SK-N-SH (cell line): Measurements from ENCODE around the gene CST9L. TPM values are rescaled to one million over a fixed set of nuclear protein-coding genes. Genes with fewer than 3 reads are reported as not detected.

Experiments used
- CTCF ChIA-PET: fragments of 300-600, 350-600 bp; formaldehyde crosslinking; extraction: SDS; loops from one replicate; lab custom pipeline; 2021; lab: Yijun Ruan, JAX
- POLR2A ChIA-PET: fragments of 350-600 bp; sonication (Branson Sonifier 250); formaldehyde crosslinking; extraction: SDS; loops from one replicate; lab custom pipeline; 2020; ENCODE audit warnings: antibody characterized with exemption, inconsistent platforms; lab: Yijun Ruan, JAX
- DNase-seq: peaks from one replicate; pipeline ENCODE4 v3.0.0; 2012
- H2AFZ ChIP-seq: fragments of 200-600 bp; sonication (generic); 2 replicates; pipeline ENCODE4 v1.8.1; 2016; ENCODE audit warnings: antibody characterized with exemption, mild to moderate bottlenecking, low read depth
- H3F3A ChIP-seq: fragments of 200-600 bp; sonication (generic); replicated peaks from 2 replicates; pipeline ENCODE3; 2016; ENCODE audit warnings: antibody characterized with exemption, mild to moderate bottlenecking; ENCODE audit not compliant: insufficient read depth
- H3K27ac ChIP-seq, 2 experiments: fragments of 200-500 bp in 1 of 2; fragments of 200-600 bp in 1 of 2; sonication (Bioruptor generic) in 1 of 2; sonication (generic), shearing (Covaris generic) in 1 of 2; 2 replicates each; pipeline versions ENCODE4 v1.5.1 to v1.6.1; 2014 to 2016; ENCODE audit warnings: low read depth in 2 of 2, inconsistent platforms in 1 of 2, low read length in 1 of 2, mild to moderate bottlenecking in 1 of 2, mixed read lengths in 1 of 2
- H3K27me3 ChIP-seq: fragments of 200-600 bp; sonication (generic), shearing (Covaris generic); 2 replicates; pipeline ENCODE4 v1.6.1; 2016; ENCODE audit warnings: mixed run types; ENCODE audit not compliant: insufficient read depth
- H3K36me3 ChIP-seq, 2 experiments: fragments of 200-500 bp in 1 of 2; fragments of 200-600 bp in 1 of 2; sonication (Bioruptor generic) in 1 of 2; sonication (generic) in 1 of 2; replicated peaks in 1 of 2; 2 replicates each; pipeline versions ENCODE3 to v1.5.1; 2014 to 2016; ENCODE audit warnings: low read length in 1 of 2, mild to moderate bottlenecking in 1 of 2; ENCODE audit not compliant: insufficient read depth in 2 of 2, control insufficient read depth in 1 of 2
- H3K4me1 ChIP-seq, 2 experiments: fragments of 200-500 bp in 1 of 2; fragments of 200-600 bp in 1 of 2; sonication (Bioruptor generic) in 1 of 2; sonication (generic), shearing (Covaris generic) in 1 of 2; 2 replicates each; pipeline versions ENCODE4 v1.5.1 to v1.6.1; 2014 to 2016; ENCODE audit warnings: low read depth in 1 of 2, low read length in 1 of 2, mixed run types in 1 of 2; ENCODE audit not compliant: insufficient read depth in 2 of 2, control insufficient read depth in 1 of 2
- H3K4me2 ChIP-seq: fragments of 200-600 bp; sonication (generic), shearing (Covaris generic); 2 replicates; pipeline ENCODE4 v1.6.1; 2017; ENCODE audit warnings: mixed run types
- H3K4me3 ChIP-seq, 2 experiments: fragments of 200-500 bp in 1 of 2; fragments of 200-600 bp in 1 of 2; sonication (Bioruptor generic) in 1 of 2; sonication (generic), shearing (Covaris generic) in 1 of 2; 2 replicates each; pipeline versions ENCODE4 v1.5.1 to v1.8.1; 2014 to 2016; ENCODE audit warnings: low read depth in 2 of 2, inconsistent platforms in 1 of 2, low read length in 1 of 2, mild to moderate bottlenecking in 1 of 2, mixed read lengths in 1 of 2, moderate library complexity in 1 of 2
- H3K79me2 ChIP-seq: fragments of 200-600 bp; sonication (generic); 2 replicates; pipeline ENCODE4 v1.8.1; 2017; ENCODE audit warnings: mild to moderate bottlenecking; ENCODE audit not compliant: insufficient read depth
- H3K9ac ChIP-seq: fragments of 200-600 bp; sonication (generic); 2 replicates; pipeline ENCODE4 v1.6.1; 2017; ENCODE audit warnings: mixed run types
- H3K9me2 ChIP-seq: fragments of 200-600 bp; sonication (generic); 2 replicates; pipeline ENCODE4 v1.6.1; 2017; ENCODE audit warnings: mixed run types
- H3K9me3 ChIP-seq: fragments of 200-600 bp; sonication (generic); 2 replicates; pipeline ENCODE4 v1.6.1; 2017; ENCODE audit warnings: mixed run types, mild to moderate bottlenecking, moderate library complexity
- H4K20me1 ChIP-seq: fragments of 200-600 bp; sonication (generic); 2 replicates; pipeline ENCODE4 v1.6.1; 2017; ENCODE audit warnings: mild to moderate bottlenecking, mixed run types; ENCODE audit not compliant: insufficient read depth
- CHD2 ChIP-seq: fragments of 150-350 bp; IDR thresholded peaks from 2 replicates; pipeline ENCODE4 v1.6.1; 2018; ENCODE audit warnings: low read length; ENCODE audit not compliant: partially characterized antibody
- CTCF ChIP-seq: fragments of 200-600 bp; sonication (generic); IDR thresholded peaks from 2 replicates; pipeline ENCODE4 v1.6.1; 2017; ENCODE audit warnings: antibody characterized with exemption, mild to moderate bottlenecking, moderate library complexity
- EP300 ChIP-seq, 2 experiments: IDR thresholded peaks; 2 replicates each; pipeline versions ENCODE4 v1.4.0 to v1.6.1; 2012; ENCODE audit warnings: borderline replicate concordance in 1 of 2, low read depth in 1 of 2, low read length in 1 of 2
- FOSL2 ChIP-seq: IDR thresholded peaks from 2 replicates; pipeline ENCODE4 v1.4.0; 2012; ENCODE audit warnings: low read depth, mild to moderate bottlenecking, moderate library complexity, borderline replicate concordance
- FOXM1 ChIP-seq: IDR thresholded peaks from 2 replicates; pipeline ENCODE4 v1.4.0; 2012; ENCODE audit warnings: low read depth, mild to moderate bottlenecking
- IRF3 ChIP-seq: fragments of 150-350 bp; IDR thresholded peaks from 2 replicates; pipeline ENCODE4 v1.6.1; 2016; ENCODE audit warnings: mild to moderate bottlenecking, low read depth, low read length
- RAD21 ChIP-seq: IDR thresholded peaks from 2 replicates; pipeline ENCODE4 v1.6.1; 2012; ENCODE audit warnings: mild to moderate bottlenecking, low read length
- SIN3A ChIP-seq: IDR thresholded peaks from 2 replicates; pipeline ENCODE4 v1.6.1; 2012; ENCODE audit warnings: low read depth, mild to moderate bottlenecking, low read length, moderate library complexity, borderline replicate concordance
- SMC3 ChIP-seq: IDR thresholded peaks from 2 replicates; pipeline ENCODE4 v1.6.1; 2012; ENCODE audit warnings: low read depth, low read length, improper control_type of control experiment
- USF2 ChIP-seq: fragments of 150-350 bp; IDR thresholded peaks from 2 replicates; pipeline ENCODE4 v1.6.1; 2017; ENCODE audit warnings: antibody characterized with exemption, low read length, low read depth, borderline replicate concordance
- ZBTB33 ChIP-seq: IDR thresholded peaks from 2 replicates; pipeline ENCODE4 v1.4.0; 2012; ENCODE audit warnings: low read depth, borderline replicate concordance
- WGBS: methylation state at CpG from one replicate; pipeline ENCODE4 v1.1.6; 2017; ENCODE audit warnings: low lambda C conversion rate; 5-methylcytosine and 5-hydroxymethylcytosine counted together
- polyA plus RNA-seq, 3 experiments: library from polyadenylated mRNA; depleted of rRNA; stranded (reverse); fragments of >200 nt; gene quantifications; 2 replicates each; pipeline ENCODE4 v1.2.3, GENCODE V29; 2012

Gene CST9L
- polyA plus RNA-seq, 1 of the 3 experiments (the other 2 are of a cell fraction), result not detected

GRCh38 chr20:23607497-23608245 lies 39.4 kb upstream of the CST9L start:
- Histone ChIP-seq H3K9me2 (no peaks in the 10 kb centered on the region), H3K79me2 (no peaks in the 10 kb centered on the region), H2AFZ (no peak overlapping the region), H3K4me3 (no peak overlapping the region), H4K20me1 (no peaks in the 10 kb centered on the region), H3K36me3 (no peaks in the 10 kb centered on the region), H3K9me3 (no peaks in the 10 kb centered on the region), H3K4me2 (no peak overlapping the region), H3K27ac (no peak overlapping the region), H3K9ac (no peak overlapping the region), H3K27me3 (peaks cover 54% of the 10 kb centered on the region), H3F3A (no peaks in the 10 kb centered on the region), H3K4me1 (no peaks in the 10 kb centered on the region)
- TF ChIP-seq FOXM1, result no peak
- no peak for TF ChIP-seq FOSL2
- TF ChIP-seq IRF3, result no peak
- TF ChIP-seq CHD2, result no peak
- 62% methylated on average over 11 of the region's 14 CpGs for WGBS
- ChIA-PET CTCF (interaction anchor here (0.7 to 9.5 kb wide), 10 partner anchors 9 to 1376 kb away, joined by 3 to 92 read pairs (median 4); partner anchors contain the start of genes CSTL1 and NXT1), POLR2A (no interaction called here)
- no peak for DNase-seq

- DNase-seq, result peak; percentile 81
- TF ChIP-seq USF2 (no peak), EP300 (IDR thresholded peaks at IDR 0.05; ENCODE audit: borderline replicate concordance in 1 of 2, low read depth in 1 of 2, low read length in 1 of 2) (no peak), ZBTB33 (no peak), SMC3 (peak; percentile 74), RAD21 (peak; percentile 82), SIN3A (no peak), CTCF (peak; percentile 84)
- Histone ChIP-seq H3K4me2 (no peak overlapping the region), H3F3A (no peaks in the 10 kb centered on the region), H3K9me2 (no peaks in the 10 kb centered on the region), H3K79me2 (no peaks in the 10 kb centered on the region), H3K9ac (no peak overlapping the region), H3K27me3 (peaks cover 51% of the 10 kb centered on the region; the same call in 1 of the 2 replicates), H2AFZ (peak overlapping the region; percentile 27; the same call in 1 of the 2 replicates), H3K36me3 (no peaks in the 10 kb centered on the region), H3K9me3 (no peaks in the 10 kb centered on the region), H3K27ac (no peak overlapping the region), H3K4me1 (no peaks in the 10 kb centered on the region), H4K20me1 (no peaks in the 10 kb centered on the region), H3K4me3 (no peak overlapping the region; a peak in 1 of 4 replicates)
- POLR2A ChIA-PET, result no interaction called here
- WGBS, result 19% methylated on average over 6 of the region's 9 CpGs
- CTCF ChIA-PET, result interaction anchor here (0.7 to 9.5 kb wide), 13 partner anchors 11 to 1377 kb away, joined by 3 to 92 read pairs (median 4); partner anchors contain the start of genes CSTL1 and NXT1
Observed at GRCh38 chr20:23606652-23607049, 38.4 kb upstream of the CST9L start.
